Measurements from ENCODE around the gene ZBTB3.
"Not testable (repeated sequence)": the region's sequence is repeated elsewhere in the genome, so short reads cannot be mapped to it uniquely, and the experiment has no call there.

The ZBTB3 gene

DNA sequence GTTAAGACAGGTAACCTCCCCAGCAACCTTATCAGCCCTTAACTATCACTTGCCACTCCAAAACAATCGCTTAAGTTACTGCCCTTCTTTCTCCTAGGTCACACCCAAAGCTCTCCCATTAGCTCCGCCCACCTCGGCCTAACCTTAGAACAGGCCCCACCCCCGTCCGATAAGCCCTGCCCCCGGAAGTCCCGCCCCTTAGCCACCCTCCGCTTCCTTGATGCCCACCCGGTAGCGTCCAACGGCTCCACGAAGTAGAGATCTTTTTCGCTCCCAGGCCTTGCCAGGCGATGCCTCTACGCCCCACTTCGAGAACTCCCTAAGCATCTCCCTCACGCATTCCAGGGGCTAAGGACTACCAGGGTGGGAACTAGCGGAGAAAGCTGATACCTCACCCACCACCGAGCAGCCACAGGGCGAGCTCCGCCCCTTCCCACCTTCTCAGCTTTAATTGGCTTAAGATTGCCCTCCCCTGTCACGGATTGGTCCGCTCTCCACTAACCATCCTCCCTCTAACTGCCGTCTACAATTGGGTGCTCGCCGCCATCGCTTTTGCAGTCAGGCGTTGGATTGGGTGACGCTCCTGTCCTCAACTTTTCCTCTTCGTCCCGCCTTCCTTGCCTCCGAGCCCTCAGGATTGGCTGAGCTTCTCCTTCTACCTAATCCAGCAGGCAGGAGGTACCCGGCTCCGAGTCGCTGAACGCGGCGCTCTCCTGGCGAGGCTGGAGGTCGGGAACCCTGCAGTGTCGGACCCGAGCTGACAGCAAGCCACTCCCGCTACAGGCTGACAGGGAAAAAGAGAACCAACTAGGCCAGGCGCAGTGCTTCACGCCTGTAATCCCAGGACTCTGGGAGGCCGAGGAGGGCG is at the start of gene ZBTB3:
Gene ZBTB3, minus strand, starts transcription at position 425 of the 868 bp plus-strand sequence. CDS start 496 bp downstream, outside the sequence.
- peak; percentile 84 to 94 (median 93) for DNase-seq (ENCODE audit: low read depth in 2 of 3, low spot score in 2 of 3)

DNA sequence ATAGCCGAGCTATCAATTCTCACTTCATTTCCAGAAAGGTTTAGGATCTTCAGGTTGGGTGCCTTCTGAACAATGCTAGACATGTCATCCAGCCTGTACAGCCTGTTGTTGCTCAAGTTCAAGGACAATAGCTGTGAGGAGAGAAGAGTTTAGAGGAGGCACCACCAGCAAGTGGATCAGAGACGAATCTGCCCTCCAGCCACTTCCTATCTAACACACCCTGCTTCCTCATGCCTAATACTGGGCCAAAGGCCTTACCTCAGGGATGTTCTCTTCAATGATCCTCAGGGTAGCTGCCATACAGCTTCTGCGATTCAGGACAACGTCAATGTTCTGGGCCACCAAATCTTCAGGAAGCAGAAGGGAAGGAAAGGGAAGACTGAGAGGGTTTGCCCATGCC is 47.1 kb upstream of the ZBTB3 start:
- DNase-seq (ENCODE audit: low read depth in 2 of 3, low spot score in 2 of 3), result no peak

DNA sequence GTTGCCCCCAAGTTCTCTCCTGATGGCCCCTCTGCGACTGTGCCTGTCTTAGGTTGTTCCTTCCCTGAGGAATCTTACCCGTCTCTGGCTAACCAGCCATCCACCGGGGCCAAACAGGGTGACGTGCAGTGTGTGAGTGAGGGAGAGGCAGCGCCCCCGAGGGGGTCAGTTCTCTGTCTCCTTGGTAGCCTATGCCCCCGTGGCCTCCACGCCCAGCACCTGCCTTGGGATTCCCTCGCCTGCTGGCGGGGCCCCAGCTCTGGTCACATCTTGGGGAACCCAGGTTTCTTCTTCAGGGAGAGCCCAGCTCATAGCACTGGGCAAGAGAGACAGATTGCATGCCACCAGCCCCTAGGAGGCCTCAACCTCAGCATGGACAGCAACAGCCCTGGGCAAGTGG is 45.5 kb upstream of the ZBTB3 start:
- no peak for DNase-seq (ENCODE audit: low read depth in 2 of 3, low spot score in 2 of 3)

DNA sequence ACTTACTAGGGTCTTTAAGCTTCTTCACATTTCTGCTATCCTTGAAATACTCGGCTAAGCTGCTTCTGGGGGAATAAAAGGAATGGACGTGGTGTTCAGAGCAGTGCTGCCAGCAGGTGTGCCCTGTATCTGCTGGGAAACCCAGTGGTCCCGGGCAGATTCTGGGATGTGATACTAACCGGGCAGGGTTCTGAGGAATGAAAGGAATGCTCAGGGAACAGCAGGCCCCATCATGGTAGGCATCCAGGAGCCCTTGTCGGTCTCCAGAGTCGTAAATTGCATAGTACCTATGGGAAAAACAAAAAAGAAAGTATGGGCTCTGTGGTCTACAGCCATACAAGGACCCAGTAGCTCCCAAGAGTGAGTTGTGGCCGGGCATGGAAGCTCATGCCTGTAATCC is 42.3 kb upstream of the ZBTB3 start:
- no peak for DNase-seq (ENCODE audit: low read depth in 2 of 3, low spot score in 2 of 3)

DNA sequence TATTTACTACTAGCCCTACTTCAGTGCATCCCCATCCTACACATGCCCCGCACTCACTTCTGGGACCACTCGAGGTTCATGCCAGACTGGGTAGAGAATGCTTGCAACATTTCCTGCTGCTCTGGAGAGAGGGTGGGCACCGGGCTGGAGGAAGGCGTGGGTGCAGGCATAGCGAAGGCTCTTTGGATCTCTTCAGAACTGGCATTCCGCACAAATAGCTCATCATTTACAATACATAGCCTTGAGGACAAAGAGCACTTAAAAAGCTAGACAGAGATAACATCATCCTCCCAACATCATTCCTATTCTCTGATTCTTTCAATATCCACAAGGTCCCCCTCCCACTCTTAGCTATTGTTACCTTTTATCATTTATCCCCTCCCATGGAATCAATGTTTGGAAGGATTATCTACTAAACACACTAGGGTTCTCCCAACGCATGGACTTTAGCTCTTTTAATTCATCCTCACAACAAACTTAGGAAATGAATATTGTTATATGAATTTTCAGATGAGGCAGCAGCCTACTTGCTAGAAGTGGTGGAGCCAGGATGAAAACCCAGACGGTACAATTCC is 40.3 kb upstream of the ZBTB3 start:
- DNase-seq (ENCODE audit: low read depth in 2 of 3, low spot score in 2 of 3), result no peak

DNA sequence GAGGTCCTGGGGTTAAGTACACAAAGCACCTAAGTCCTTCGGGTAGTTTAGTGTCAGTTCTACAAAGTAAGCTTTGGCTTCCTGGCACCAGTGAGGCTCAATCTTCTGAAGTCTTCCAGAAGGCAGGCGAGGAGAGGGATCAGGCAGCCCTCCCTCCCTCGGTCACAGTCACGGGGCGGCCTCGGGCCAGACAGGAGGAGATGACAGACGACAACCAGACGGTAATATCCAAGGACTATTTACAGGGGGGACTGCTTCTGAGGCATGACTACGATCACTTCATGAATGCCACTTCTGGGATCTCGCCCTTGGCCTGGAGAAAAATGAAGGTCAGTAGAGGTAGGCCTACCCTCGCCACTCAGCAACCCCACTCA is 38.2 kb upstream of the ZBTB3 start:
- DNase-seq (ENCODE audit: low read depth in 2 of 3, low spot score in 2 of 3), result no peak

DNA sequence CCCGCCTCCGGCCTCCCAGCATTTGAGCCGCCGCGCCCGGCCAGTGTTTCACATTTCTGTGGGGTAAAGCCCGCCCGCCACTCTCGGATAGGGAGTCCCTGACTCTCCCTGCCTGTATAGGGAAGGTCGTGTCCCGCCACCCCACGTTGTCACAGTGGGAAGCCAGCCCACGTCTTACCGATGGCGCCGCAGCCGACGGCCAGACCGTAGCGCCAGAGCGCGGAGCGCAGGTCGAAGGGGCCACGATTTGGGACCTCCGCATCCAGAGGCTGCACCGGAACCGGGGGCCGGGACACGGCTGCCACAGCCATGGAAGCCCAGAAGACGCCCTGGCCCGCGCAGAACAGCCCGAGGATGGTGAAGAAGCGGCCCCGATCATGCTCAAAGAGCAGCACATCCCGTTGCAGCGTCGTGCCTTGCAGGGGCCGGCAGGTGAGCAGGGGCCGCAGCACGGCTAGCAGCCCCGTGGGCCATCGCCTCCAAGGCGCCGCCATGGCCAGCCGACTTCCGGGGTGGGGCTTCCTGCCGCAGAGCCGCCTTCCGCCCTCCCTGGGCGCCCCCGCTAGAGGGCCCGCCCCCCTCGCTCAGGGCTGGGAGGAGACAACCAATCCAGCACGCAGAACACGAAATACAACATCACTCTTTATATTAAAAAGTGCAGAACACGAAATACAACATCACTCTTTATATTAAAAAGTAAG is 37.7 kb upstream of the ZBTB3 start, which contains the start of gene TMEM223:
Gene TMEM223, minus strand, starts transcription at position 506 of the 701 bp plus-strand sequence. Its CDS starts 12 bp downstream, at position 494.
- peak; percentile 76 to 81 (median 79) for DNase-seq (ENCODE audit: low read depth in 2 of 3, low spot score in 2 of 3)

DNA sequence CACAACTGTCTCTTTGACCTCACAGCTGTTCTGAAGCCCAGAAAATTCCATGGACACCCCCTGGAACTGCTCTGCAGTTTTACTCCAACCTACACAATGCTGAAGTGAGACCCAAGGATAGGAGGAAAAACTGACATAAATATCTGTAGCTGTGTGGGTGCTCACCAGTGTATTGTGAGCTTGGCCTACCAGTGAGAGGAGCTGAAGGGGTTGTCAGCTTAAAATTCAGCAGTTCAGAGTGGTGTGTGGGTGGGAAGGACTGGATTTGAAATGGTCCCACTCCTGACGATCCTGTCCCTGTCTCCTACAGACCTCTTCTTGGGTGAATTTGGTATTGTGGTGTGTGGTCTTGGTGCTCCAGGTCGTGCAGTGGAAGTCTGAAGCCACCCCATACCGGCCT is 35.6 kb upstream of the ZBTB3 start:
- DNase-seq (ENCODE audit: low read depth in 2 of 3, low spot score in 2 of 3), result no peak

DNA sequence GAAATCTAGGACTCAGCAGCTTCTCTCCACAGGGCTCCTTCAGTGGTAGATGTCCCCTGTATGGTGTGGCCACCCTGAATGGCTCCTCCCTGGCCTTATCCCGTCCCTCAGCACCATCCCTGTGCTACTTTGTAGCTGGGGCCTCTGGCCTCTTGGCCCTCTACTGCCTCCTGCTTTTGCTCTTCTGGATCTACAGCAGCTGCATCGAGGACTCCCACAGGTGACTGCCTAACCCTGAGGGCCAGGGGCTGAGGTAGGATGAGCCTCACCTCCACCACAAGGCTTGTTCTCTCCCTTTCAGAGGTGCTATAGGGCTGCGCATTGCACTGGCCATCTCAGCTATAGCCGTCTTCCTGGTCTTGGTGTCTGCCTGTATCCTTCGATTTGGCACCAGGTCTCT is 35.0 kb upstream of the ZBTB3 start:
- no peak for DNase-seq (ENCODE audit: low read depth in 2 of 3, low spot score in 2 of 3)

DNA sequence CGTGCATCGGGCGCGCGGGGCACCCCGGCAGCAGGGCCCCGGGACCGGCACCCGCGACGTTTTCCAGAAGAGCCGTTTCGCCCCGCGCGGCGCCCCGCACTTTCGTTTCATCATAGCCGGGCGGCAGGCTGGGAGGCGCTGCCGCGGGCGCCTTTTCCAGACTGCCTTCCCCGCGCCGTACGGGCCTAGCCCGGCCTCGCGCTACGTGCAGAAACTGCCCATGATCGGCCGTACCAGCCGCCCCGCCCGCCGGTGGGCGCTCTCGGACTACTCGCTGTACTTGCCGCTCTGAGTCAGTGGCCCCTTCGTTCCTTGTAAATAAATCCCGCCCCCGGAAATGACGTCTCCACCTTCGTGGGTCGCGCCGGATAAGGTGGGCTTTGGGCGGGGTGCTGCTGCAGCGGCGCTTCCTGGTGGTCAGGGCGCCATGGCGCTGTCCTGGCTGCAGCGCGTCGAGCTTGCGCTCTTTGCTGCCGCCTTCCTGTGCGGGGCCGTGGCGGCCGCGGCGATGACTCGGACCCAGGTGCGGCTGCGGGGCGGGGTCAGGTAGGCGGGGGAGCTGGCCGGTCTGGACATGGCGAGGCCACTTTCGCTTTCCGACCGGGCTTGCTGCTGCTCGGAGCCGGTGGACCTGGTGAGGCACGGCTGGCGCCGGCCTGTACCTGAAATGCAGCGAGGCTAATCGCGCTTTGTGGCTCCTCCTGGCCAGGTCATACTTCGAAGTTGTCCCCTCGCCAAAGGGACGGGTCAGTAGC is 33.2 kb upstream of the ZBTB3 start, which contains the start of gene TMEM179B:
Gene TMEM179B, plus strand, starts transcription at position 398 of the 755 bp plus-strand sequence. Its CDS starts 30 bp downstream, at position 428.
- peak; percentile 93 to 99 (median 98) for DNase-seq (ENCODE audit: low read depth in 2 of 3, low spot score in 2 of 3)

DNA sequence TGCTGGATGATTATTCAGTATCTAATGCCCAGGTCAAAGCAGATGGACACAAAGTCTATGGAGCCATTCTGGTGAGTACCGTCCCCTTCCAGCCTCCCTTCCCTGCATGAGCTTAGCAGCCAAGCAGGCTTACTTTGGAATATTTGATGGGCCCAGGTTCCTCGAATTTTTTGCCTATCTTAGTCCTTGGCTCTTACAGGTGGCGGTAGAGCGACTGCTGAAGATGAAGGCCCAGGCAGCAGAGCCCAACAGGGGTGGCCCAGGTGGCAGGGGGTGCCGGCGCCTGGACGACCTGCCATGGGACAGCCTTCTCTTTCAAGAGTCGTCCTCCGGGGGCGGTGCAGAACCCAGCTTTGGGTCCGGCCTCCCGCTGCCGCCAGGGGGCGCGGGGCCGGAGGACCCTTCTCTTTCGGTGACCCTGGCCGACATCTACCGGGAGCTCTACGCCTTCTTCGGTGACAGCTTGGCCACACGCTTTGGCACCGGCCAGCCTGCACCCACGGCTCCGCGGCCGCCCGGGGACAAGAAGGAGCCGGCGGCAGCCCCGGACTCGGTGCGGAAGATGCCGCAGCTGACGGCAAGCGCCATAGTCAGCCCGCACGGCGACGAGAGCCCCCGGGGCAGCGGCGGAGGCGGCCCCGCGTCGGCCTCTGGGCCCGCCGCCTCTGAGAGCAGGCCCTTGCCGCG is 32.5 kb upstream of the ZBTB3 start:
- peak; percentile 70 to 81 (median 79) for DNase-seq (ENCODE audit: low read depth in 2 of 3, low spot score in 2 of 3)

DNA sequence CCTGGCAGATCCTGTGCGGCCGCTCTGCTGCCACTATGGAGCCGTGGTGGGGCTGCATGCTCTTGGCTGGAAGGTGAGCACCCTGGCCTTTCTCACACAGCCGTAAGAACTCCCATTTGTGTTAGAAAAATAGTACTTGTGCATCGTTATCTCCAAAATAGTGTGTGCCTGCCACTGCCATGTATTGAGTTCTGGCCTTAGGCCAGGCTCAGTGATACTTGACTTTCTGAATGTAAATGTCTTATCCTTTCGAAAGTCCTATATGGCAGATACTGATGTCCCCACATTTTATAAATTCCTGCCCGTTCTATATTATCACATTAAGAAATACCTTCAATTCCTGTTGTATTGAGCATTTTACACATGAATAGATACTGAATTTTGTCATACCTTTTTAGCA is 28.8 kb upstream of the ZBTB3 start:
- no peak for DNase-seq (ENCODE audit: low read depth in 2 of 3, low spot score in 2 of 3)

DNA sequence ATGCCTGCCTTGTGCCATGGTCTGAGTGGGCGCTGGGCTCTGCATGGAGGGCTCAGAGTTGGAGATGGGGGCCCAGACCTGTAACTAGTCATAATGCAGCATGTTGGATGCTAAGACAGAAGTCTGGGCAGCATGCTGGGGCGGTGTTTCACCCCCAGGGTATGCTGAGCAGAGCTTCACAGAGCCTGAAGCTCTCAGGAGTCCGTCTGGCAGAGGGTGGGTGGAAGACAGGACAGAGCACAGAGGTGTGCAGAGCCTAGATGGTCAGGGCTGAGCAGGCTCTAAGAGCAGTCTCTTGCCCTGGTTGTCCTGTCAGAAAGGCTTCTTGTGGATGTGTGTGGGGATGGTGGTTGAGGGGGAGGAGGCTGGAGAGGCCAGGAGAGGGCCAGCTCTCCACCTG is 24.5 kb upstream of the ZBTB3 start:
- no peak for DNase-seq (ENCODE audit: low read depth in 2 of 3, low spot score in 2 of 3)

DNA sequence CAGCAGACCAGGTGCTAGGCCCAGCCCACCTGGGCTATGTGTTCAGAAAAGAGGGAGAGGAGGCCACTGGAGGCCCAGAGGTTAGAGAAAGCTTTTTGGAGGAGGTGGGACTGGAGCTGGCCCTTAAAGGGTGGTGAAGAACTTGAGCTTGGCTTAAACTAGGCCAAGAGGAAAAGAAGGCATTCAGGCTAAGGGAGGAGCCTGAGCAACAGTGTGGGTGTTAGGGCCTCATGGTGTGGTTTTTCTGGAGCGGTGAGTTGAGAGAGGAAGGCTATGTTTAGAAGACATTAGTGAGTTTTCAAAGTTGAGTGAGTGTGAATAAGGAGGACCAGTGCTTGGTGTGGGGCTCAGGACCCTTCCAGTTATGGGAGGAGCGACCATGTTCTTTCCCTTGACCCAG is 23.4 kb upstream of the ZBTB3 start:
- DNase-seq (ENCODE audit: low read depth in 2 of 3, low spot score in 2 of 3), result no peak

DNA sequence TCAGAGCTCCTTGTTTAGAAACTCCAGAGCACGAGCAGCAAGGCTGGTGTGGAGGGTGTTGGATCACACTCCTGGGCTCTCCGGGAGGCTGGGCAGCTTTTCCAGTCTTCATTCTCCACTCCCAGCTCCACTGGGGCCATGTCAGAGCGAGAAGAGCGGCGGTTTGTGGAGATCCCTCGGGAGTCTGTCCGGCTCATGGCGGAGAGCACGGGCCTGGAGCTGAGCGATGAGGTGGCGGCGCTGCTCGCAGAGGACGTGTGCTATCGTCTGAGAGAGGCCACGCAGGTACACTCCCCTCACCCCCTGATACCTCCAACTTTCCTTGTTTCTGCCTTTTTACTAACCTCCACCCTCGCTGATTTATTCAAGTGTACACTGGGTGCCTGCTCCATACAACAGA is 21.7 kb upstream of the ZBTB3 start:
- no peak for DNase-seq (ENCODE audit: low read depth in 2 of 3, low spot score in 2 of 3)

DNA sequence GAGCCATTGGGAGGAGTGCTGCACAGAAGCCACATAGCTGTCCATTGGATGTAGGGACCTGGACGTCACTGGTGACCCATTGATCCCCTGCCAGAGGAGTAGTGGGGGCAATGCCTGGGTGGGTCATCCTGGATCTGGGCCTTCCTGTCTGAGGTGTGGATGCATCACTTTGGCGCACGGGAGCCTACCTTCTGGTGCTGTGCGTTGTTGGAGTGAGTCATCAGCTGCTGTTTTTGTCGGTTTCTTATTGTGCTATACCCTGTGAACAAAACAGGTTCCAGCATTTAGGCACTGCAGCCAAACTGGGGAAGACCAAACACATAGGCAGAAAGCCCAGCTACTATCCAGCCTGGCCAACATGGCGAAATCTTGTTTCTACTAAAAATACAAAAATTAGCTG is 20.4 kb upstream of the ZBTB3 start:
- DNase-seq (ENCODE audit: low read depth in 2 of 3, low spot score in 2 of 3), result no peak

DNA sequence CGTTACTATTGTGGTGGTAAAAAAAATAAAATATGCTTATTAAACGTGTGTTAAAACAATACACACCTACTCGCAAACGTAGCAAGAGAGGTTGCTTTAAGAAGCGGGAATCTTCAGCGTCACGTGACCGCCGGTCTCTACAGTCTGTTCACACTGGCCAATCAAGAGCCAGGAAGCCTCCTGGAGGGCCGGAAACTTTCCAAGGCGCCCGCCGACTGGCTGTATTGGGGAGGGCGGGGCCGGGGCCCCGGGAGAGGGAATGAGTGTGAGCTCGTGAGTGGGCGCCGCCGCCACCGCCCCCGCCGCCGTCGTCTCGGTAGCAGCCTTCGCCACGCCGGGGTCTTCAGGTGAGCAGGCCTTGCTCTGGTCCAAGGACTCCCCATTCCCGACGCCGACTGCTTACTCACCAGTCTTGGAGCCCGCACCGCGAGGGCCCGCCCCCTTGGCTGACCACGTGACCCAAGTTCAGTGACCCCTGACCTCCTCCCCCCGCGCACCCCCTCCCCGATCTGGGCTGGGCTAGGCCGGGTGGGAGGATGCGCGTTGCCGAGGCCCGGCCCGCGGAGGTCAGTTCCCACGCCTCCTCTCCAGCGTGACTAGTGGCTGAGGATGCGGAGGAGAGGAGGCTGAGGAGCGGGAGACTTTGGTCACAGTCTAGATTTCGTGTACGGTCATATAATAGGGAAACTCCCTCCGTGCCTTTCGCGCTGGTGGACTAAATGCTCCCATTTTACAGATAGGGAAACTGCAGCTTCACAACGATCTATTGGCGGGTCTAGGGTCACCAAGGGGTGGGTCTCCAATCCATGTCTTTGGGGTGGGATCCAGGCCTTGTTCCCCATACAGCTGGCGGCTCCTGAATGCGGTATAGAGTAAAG is 17.4 kb upstream of the ZBTB3 start, which contains the start of gene TAF6L:
Gene TAF6L, plus strand, starts transcription at position 253 of the 878 bp plus-strand sequence. CDS start 4,388 bp downstream, outside the sequence.
- DNase-seq (ENCODE audit: low read depth in 2 of 3, low spot score in 2 of 3), result peak; percentile 89 to 96 (median 89)

DNA sequence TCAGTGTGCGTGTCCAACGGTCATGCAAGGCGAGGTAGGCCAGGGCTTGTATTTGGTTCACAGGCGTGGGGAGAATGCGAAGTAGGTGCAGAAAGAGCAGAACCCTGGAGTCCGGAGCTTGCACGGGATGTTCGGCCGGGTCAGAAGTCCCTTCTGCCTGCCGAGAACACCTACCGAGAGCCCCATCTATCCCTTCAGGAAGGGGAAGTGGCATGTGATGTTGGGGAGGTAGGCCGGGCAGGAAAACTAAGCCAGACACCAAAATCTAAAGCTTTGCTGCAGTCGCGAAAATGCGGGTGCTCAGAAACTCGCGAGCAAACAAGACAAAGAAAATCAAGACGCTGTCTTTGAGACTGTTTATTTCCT is 16.8 kb upstream of the ZBTB3 start:
- no peak for DNase-seq (ENCODE audit: low read depth in 2 of 3, low spot score in 2 of 3)

DNA sequence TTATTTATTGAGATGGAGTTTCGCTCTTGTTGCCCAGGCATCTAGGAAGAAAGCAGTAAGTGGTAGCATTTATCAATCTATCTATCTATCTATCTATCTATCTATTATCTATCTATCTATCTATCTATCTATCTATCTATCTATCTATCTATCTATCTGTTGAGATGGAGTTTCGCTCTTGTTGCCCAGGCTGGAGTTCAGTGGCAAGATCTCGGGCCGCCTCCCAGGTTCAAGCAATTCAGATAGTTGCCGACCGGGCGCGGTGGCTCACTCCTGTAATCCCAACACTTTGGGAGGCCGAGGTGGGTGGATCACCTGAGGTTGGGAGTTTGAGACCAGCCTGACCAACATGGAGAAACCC is 6.9 kb upstream of the ZBTB3 start:
- not testable (repeated sequence) for DNase-seq (ENCODE audit: low read depth in 2 of 3, low spot score in 2 of 3)
